ENCODE results near the gene CAMK2A. TPM values are rescaled to one million over a fixed set of nuclear protein-coding genes. Genes with fewer than 3 reads are reported as not detected.

CAMK2A gene
- total RNA-seq, 3 donors from 2014 or later (not counting 1 experiment from before 2014, with no cell fraction given), result 0.38 TPM; not detected in 2

DNA sequence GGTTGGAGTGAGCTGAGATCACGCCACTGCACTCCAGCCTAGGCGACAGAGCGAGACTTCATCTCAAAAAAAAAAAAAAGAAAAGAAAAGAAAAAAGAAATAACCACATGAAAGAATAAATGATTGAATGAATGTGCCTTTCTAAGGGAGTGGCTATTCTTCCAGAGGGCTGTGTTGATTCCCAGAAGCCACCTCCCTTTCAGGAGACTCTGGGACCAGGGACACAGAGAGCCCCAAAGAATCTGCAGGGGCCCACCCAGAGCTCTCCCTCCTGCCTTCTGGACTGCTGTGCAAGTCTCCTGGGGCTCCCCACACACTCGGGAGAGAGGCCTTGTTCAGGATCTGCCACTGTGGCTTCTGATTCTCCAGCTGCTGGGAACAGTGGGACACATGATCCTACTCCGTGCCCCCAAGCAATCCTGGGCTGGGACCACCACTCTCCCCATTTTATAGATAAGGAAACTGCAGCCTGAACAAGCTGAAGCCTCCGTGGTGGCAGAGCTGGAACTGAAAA lies 23.6 kb downstream of the CAMK2A start:
- Histone ChIP-seq H3K36me3 (ENCODE audit: control insufficient read depth, insufficient read depth, low read length) (no peaks in the 10 kb centered on the region), H3K27me3 (ENCODE audit: control insufficient read depth, insufficient read depth, low read length) (no peaks in the 10 kb centered on the region), H3K27ac (ENCODE audit: low read length) (no peak overlapping the region), H3K4me3 (ENCODE audit: low read length) (no peak overlapping the region), H3K9me3 (ENCODE audit: control insufficient read depth, insufficient read depth, low read length) (no peaks in the 10 kb centered on the region), H3K4me1 (ENCODE audit: control insufficient read depth, insufficient read depth, low read length) (no peaks in the 10 kb centered on the region)
- no peaks in the 10 kb centered on the region for H3K4me1 Mint-ChIP-seq
- no peaks in the 10 kb centered on the region for H3K36me3 Mint-ChIP-seq
- peaks cover 0 to 2% of the 10 kb centered on the region in 2 donors for H3K27me3 Mint-ChIP-seq (ENCODE audit: low read depth in 2 of 2)
- ATAC-seq, result no peak
- H3K4me3 Mint-ChIP-seq, result no peak overlapping the region
- whole genome bisulfite sequencing (ENCODE audit: insufficient coverage), result 76% methylated on average over 3 of the region's 6 CpGs
- H3K27ac Mint-ChIP-seq, result no peak overlapping the region
- intact Hi-C loops (cut with micrococcal nuclease), result no loop called here
- no peak for DNase-seq
- TF ChIP-seq, protein P1, sequence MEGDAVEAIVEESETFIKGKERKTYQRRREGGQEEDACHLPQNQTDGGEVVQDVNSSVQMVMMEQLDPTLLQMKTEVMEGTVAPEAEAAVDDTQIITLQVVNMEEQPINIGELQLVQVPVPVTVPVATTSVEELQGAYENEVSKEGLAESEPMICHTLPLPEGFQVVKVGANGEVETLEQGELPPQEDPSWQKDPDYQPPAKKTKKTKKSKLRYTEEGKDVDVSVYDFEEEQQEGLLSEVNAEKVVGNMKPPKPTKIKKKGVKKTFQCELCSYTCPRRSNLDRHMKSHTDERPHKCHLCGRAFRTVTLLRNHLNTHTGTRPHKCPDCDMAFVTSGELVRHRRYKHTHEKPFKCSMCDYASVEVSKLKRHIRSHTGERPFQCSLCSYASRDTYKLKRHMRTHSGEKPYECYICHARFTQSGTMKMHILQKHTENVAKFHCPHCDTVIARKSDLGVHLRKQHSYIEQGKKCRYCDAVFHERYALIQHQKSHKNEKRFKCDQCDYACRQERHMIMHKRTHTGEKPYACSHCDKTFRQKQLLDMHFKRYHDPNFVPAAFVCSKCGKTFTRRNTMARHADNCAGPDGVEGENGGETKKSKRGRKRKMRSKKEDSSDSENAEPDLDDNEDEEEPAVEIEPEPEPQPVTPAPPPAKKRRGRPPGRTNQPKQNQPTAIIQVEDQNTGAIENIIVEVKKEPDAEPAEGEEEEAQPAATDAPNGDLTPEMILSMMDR (IDR thresholded peaks at IDR 0.05), result no peak
- no peaks in the 10 kb centered on the region for H3K9me3 Mint-ChIP-seq

DNA sequence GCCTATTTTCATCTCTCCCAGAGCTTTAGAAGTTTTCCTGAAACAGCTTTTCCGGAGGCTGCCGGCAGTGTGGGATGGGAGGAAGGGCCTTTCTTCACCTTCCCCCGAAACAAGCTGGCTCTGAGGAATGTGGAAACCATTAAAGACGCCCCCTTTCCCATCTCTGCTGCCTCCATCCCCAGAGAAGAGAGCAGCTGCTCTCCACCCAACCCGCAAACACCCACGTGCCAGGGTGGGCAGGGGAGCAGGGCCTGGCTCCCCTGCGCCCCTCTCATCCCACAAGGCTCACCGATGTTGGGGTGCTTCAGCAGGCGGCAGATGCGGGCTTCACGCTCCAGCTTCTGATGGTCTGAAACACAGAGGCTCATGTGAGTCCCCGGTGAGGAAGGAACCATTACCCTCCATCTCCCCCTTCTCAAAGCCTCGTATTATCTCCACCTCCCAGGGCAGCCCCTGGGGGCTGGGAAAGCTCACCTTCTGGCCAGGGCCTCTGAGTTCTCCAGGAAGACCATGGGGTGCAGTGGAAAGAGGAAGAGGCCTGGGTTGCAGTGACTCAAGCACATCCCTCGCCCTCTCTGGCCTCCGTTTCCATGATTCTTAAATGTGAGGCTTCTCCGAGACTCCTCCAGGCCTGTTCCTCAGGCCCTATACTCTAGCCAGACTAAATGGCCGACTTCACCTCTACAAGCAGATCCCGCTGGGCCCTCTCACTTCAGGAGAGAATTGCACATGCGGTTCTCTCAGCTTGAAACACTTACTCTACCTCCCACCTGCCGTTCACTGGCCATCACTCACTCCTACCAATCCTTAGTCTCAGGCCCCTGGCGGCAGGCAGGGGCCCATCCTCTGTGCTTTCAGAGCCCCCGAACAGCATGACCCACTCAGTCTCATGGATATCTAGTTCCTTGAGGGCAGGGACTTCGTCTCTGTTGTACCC lies 24.6 kb downstream of the CAMK2A start:
- DNase-seq, result no peak
- H3K4me3 Mint-ChIP-seq, result no peak overlapping the region
- no peaks in the 10 kb centered on the region for H3K4me1 Mint-ChIP-seq
- intact Hi-C loops (cut with micrococcal nuclease), result no loop called here
- Histone ChIP-seq H3K4me1 (ENCODE audit: control insufficient read depth, insufficient read depth, low read length) (no peaks in the 10 kb centered on the region), H3K36me3 (ENCODE audit: control insufficient read depth, insufficient read depth, low read length) (no peaks in the 10 kb centered on the region), H3K27me3 (ENCODE audit: control insufficient read depth, insufficient read depth, low read length) (no peaks in the 10 kb centered on the region), H3K9me3 (ENCODE audit: control insufficient read depth, insufficient read depth, low read length) (no peaks in the 10 kb centered on the region), H3K4me3 (ENCODE audit: low read length) (no peak overlapping the region), H3K27ac (ENCODE audit: low read length) (no peak overlapping the region)
- no peak overlapping the region for H3K27ac Mint-ChIP-seq
- ATAC-seq, result no peak
- no peaks in the 10 kb centered on the region for H3K36me3 Mint-ChIP-seq
- WGBS (ENCODE audit: insufficient coverage), result 88% methylated on average over 22 of the region's 23 CpGs
- peaks cover 0 to 2% of the 10 kb centered on the region in 2 donors for H3K27me3 Mint-ChIP-seq (ENCODE audit: low read depth in 2 of 2)
- no peaks in the 10 kb centered on the region for H3K9me3 Mint-ChIP-seq
- TF ChIP-seq, protein P1 (IDR thresholded peaks at IDR 0.05), result no peak

DNA sequence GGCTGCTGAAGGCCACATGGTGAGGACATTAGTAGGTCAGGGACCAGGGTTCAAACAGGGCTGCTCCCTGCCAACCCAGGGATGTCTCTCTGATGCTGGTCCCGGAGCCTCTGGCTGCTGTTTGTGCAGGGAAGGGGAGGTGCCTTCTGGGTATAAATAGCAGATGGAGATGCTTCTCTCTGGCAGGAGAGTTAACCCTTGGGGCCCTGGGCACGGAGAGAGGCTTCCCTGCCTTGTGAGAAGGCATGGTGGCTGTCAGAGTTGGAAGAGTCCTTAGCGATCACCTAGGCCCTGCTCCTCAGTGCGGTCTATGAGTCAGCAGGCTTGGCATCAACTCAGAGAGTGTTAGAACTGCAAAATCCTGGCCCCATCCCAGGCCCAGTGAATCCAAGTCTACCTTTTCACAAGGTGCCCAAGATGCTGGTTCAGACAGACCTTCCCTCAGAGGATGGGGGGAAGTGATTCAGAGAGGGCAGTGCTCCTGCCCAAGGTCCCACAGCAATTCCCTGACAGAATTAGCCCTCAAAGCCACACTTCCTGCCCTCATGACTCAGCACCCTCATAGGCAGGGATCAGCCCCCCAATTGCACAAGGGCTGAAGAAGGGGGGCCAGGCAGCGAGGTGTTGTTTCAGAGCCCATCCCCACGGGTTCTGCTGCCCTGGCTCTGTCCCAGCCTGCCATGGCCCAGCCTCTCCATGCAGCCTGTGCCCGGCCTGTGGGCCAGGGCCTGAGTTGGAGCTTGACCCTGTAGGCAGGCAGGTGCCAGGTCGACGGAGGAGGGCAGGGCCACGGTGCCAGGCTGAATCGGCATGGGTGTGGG lies 25.6 kb downstream of the CAMK2A start:
- intact Hi-C loops (cut with micrococcal nuclease), result no loop called here
- TF ChIP-seq, protein P1 (IDR thresholded peaks at IDR 0.05), result no peak
- peaks cover 0 to 2% of the 10 kb centered on the region in 2 donors for H3K27me3 Mint-ChIP-seq (ENCODE audit: low read depth in 2 of 2)

More for the DNA sequence above, 25.6 kb downstream of the CAMK2A start:
- no peak overlapping the region for H3K4me3 ChIP-seq (ENCODE audit: low read length)
- H3K4me3 Mint-ChIP-seq, result no peak overlapping the region
- ATAC-seq (no peak), DNase-seq (no peak)
- no peak overlapping the region for H3K27ac ChIP-seq (ENCODE audit: low read length)
- no peaks in the 10 kb centered on the region for H3K36me3 ChIP-seq (ENCODE audit: control insufficient read depth, insufficient read depth, low read length)
- no peaks in the 10 kb centered on the region for H3K36me3 Mint-ChIP-seq
- no peak overlapping the region for H3K27ac Mint-ChIP-seq
- no peaks in the 10 kb centered on the region for H3K4me1 ChIP-seq (ENCODE audit: control insufficient read depth, insufficient read depth, low read length)
- H3K4me1 Mint-ChIP-seq, result no peaks in the 10 kb centered on the region
- H3K9me3 Mint-ChIP-seq, result no peaks in the 10 kb centered on the region
- H3K27me3 ChIP-seq (ENCODE audit: control insufficient read depth, insufficient read depth, low read length), result no peaks in the 10 kb centered on the region
- WGBS (ENCODE audit: insufficient coverage), result 56% methylated on average over 11 of the region's 11 CpGs
- no peaks in the 10 kb centered on the region for H3K9me3 ChIP-seq (ENCODE audit: control insufficient read depth, insufficient read depth, low read length)
